ENCODE measurements around the gene FGD6. TPM values are rescaled to one million over a fixed set of nuclear protein-coding genes. Genes with fewer than 3 reads are reported as not detected.

Gene FGD6
- total and polyA plus RNA-seq, 8 donors = 13.8 to 36.0 (median 16.0) TPM

GRCh38 chr12:95253386-95253785 lies 36.1 kb upstream of the FGD6 start:
- Histone ChIP-seq H3K9me3 (no peaks in the 10 kb centered on the region), H3K27me3 (no peaks in the 10 kb centered on the region), H3K4me3 (no peak overlapping the region), H3K27ac (no peak overlapping the region), H3K4me1 (peaks cover 1 to 7% of the 10 kb centered on the region in 2 donors), H3K36me3 (peaks cover 0 to 60% of the 10 kb centered on the region in 2 donors)
- DNase-seq (no peak), ATAC-seq (no peak)
- TF ChIP-seq CTCF (IDR thresholded peaks at IDR 0.05) = no peak
- intact Hi-C loops (cut with DNase I) = no loop called here

GRCh38 chr12:95248604-95249360 lies 31.5 kb upstream of the FGD6 start:
- Histone ChIP-seq H3K27me3 (no peaks in the 10 kb centered on the region), H3K4me1 (peaks cover 0 to 7% of the 10 kb centered on the region in 2 donors), H3K27ac (no peak overlapping the region), H3K36me3 (peaks cover 0 to 22% of the 10 kb centered on the region in 2 donors), H3K4me3 (no peak overlapping the region), H3K9me3 (no peaks in the 10 kb centered on the region)
- DNase-seq = no peak
- intact Hi-C loops (cut with DNase I) = no loop called here
- no peak for TF ChIP-seq CTCF (IDR thresholded peaks at IDR 0.05)
- ATAC-seq = no peak

- Histone ChIP-seq H3K27ac (no peak overlapping the region), H3K36me3 (peaks cover 0 to 20% of the 10 kb centered on the region in 2 donors), H3K4me1 (peaks cover 0 to 7% of the 10 kb centered on the region in 2 donors), H3K9me3 (no peaks in the 10 kb centered on the region), H3K4me3 (no peak overlapping the region), H3K27me3 (no peaks in the 10 kb centered on the region)
- intact Hi-C loops (cut with DNase I) = no loop called here
- ATAC-seq (no peak), DNase-seq (no peak)
- TF ChIP-seq CTCF (IDR thresholded peaks at IDR 0.05) = no peak
Measured at GRCh38 chr12:95248095-95248494, 30.8 kb upstream of the FGD6 start.

- Histone ChIP-seq H3K9me3 (no peaks in the 10 kb centered on the region), H3K27ac (no peak overlapping the region), H3K4me1 (peaks cover 0 to 4% of the 10 kb centered on the region in 2 donors), H3K27me3 (no peaks in the 10 kb centered on the region), H3K36me3 (peaks cover 0 to 11% of the 10 kb centered on the region in 2 donors), H3K4me3 (no peak overlapping the region)
- DNase-seq = no peak
- ATAC-seq = no peak
- TF ChIP-seq CTCF (IDR thresholded peaks at IDR 0.05) = no peak
- intact Hi-C loops (cut with DNase I) = no loop called here
Measured at GRCh38 chr12:95244350-95244749, 27.1 kb upstream of the FGD6 start.

- no peak for TF ChIP-seq CTCF (IDR thresholded peaks at IDR 0.05)
- Histone ChIP-seq H3K4me3 (no peak overlapping the region), H3K9me3 (no peaks in the 10 kb centered on the region), H3K4me1 (no peaks in the 10 kb centered on the region), H3K27ac (no peak overlapping the region), H3K36me3 (peaks cover 0 to 11% of the 10 kb centered on the region in 2 donors), H3K27me3 (no peaks in the 10 kb centered on the region)
- no peak for DNase-seq
- intact Hi-C loops (cut with DNase I) = no loop called here
- ATAC-seq = no peak
Measured at GRCh38 chr12:95243497-95244183, 26.4 kb upstream of the FGD6 start.

All from left lung (tissue), 10 donors.